Activated T-cell treated with anti-CD3 and anti-CD28 coated beads, Interleukin-2, amount 50 U/mL, for 24 hours (primary cell): Measurements from ENCODE around the gene DHX34.
A peak's percentile ranks its signal among the peaks of the same experiment; 100 is the strongest.

Source experiments
- DNase-seq: peaks from one replicate; pipeline ENCODE4 v3.0.0-alpha.2; 2020
- H3K27ac Mint-ChIP-seq: 2 replicates; pipeline ENCODE4 v1.8.0; 2020; ENCODE audit warnings: mild to moderate bottlenecking, mixed read lengths
- H3K27me3 Mint-ChIP-seq: 2 replicates; pipeline ENCODE4 v1.8.0; 2020; ENCODE audit warnings: mixed read lengths
- H3K36me3 Mint-ChIP-seq: 2 replicates; pipeline ENCODE4 v1.8.0; 2020; ENCODE audit warnings: low read depth, mixed read lengths
- H3K4me1 Mint-ChIP-seq: 2 replicates; pipeline ENCODE4 v1.8.0; 2020; ENCODE audit warnings: low read depth, mixed read lengths
- H3K4me3 Mint-ChIP-seq: 2 replicates; pipeline ENCODE4 v1.8.0; 2020; ENCODE audit warnings: mild to moderate bottlenecking, moderate library complexity, mixed read lengths
- H3K9me3 Mint-ChIP-seq: 2 replicates; pipeline ENCODE4 v1.8.0; 2020; ENCODE audit warnings: mixed read lengths

DHX34 gene

DNA sequence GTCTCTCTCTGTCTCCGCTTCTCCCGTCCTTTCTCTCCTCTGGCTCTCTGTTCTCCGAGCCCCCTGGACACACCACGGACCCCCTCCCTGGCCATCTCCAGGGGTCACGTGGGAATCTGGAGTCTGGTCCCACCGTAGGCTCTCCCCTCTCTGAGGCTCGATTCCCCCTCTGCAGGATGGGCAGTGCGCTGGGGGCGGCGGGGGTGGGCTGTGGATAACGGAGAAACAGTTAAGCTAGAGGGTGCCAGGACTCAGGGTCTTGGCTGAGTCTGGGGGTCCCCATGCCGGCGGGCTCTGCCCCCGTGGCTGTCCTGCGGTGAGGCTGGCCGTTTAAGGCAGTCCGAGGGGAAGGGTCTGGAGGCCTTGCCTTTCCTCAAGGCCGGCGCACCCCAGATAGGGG is 70.7 kb downstream of the DHX34 start:
- Mint-ChIP-seq H3K4me3 (no peak overlapping the region), H3K4me1 (peaks cover 32% of the 10 kb centered on the region), H3K27me3 (peaks cover 88% of the 10 kb centered on the region), H3K9me3 (no peaks in the 10 kb centered on the region), H3K36me3 (no peaks in the 10 kb centered on the region), H3K27ac (no peak overlapping the region)
- DNase-seq: no peak

DNA sequence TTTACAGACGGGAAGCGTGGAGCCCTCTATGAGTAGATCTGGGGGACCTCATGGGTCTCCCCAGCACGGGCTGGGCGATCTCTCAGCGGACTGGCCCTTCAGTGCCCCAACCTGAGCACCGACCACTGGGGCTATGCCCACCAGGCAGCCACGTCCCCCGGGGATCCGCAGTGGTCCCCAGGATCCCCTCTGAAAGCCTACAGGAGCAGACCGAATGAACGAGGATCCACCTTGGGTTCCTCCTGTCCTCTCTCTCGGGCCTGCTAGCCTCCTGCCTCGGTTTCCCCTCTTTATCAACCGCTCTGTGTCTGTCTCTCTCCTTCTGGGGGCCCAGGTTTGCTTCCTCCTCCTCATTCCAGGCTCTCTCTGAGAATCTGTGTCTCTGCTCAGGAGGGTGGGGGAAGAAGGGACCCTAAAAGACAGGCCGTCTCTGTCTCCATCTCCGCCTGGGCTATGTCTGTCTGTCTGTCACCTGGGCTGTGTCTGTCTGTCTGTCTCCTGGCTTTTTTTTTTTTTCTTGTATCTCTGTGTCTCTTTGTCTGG is 72.2 kb downstream of the DHX34 start:
- H3K27ac Mint-ChIP-seq: no peak overlapping the region
- no peak for DNase-seq
- H3K36me3 Mint-ChIP-seq: no peaks in the 10 kb centered on the region
- peaks cover 91% of the 10 kb centered on the region for H3K27me3 Mint-ChIP-seq
- no peaks in the 10 kb centered on the region for H3K9me3 Mint-ChIP-seq
- H3K4me1 Mint-ChIP-seq: peaks cover 32% of the 10 kb centered on the region
- H3K4me3 Mint-ChIP-seq: no peak overlapping the region

DNA sequence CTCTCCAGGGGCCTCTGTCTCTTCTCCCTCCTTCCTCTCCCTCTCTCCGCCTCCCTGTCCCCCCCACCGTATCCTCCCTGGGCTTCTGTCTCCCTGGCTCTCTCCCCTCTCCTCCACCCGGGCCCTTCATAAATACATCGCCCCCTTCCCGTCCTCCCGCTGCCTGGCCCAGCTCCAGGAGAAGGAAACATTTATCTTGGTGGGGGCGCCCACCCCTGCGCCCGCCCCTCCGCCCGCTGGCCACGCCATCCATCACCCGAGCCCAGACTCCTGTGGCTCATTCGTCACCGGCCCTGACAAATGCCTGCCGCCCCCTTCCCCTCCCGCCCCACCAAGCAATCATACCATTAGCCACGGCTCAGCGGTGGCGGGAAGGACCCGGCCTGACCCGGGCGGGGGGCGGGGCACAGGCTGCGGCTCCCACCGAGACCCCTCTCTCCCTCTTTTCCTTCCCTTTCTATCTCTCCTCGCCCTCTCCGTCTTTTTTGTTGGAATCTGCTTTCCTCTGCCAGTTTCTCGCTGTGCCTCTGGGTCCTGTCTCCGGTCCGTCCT is 72.8 kb downstream of the DHX34 start:
- Mint-ChIP-seq H3K36me3 (no peaks in the 10 kb centered on the region), H3K4me1 (peaks cover 32% of the 10 kb centered on the region), H3K9me3 (no peaks in the 10 kb centered on the region), H3K4me3 (no peak overlapping the region), H3K27me3 (peaks cover 91% of the 10 kb centered on the region), H3K27ac (no peak overlapping the region)
- no peak for DNase-seq

DNA sequence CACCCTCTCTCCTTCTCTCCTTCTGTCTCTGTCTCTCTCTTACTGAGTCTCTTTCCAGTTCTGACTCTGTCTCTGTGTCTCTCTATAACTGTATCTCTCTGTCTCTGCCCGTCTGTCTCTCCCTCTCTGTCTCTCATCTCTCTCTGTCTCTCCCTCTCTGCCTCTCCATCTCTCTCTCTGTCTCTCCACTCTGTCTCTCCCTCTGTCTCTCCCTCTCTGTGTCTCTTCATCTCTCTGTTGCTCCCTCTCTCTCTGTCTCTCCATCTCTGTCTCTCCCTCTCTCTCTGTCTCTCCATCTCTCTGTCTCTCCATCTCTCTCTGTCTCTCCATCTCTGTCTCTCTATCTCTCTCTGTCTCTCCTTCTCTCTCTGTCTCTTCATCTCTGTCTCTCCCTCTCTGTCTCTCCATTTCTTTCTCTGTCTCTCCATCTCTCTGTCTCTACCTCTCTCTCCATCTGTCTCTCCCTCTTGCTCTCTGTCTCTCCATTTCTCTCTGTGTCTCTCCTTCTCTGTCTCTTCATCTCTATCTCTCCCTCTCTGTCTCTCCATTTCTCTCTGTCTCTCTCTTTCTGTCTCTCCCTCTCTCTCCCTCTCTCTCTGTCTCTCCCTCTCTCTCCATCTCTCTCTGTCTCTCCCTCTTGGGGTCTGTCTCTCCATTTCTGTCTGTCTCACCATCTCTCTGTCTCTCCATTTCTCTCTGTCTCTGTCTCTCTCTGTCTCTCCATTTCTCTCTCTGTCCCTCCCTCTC is 73.5 kb downstream of the DHX34 start:
- Mint-ChIP-seq H3K36me3 (no peaks in the 10 kb centered on the region), H3K27me3 (peaks cover 89% of the 10 kb centered on the region), H3K9me3 (no peaks in the 10 kb centered on the region), H3K4me1 (peaks cover 29% of the 10 kb centered on the region), H3K4me3 (no peak overlapping the region), H3K27ac (no peak overlapping the region)
- no peak for DNase-seq

DNA sequence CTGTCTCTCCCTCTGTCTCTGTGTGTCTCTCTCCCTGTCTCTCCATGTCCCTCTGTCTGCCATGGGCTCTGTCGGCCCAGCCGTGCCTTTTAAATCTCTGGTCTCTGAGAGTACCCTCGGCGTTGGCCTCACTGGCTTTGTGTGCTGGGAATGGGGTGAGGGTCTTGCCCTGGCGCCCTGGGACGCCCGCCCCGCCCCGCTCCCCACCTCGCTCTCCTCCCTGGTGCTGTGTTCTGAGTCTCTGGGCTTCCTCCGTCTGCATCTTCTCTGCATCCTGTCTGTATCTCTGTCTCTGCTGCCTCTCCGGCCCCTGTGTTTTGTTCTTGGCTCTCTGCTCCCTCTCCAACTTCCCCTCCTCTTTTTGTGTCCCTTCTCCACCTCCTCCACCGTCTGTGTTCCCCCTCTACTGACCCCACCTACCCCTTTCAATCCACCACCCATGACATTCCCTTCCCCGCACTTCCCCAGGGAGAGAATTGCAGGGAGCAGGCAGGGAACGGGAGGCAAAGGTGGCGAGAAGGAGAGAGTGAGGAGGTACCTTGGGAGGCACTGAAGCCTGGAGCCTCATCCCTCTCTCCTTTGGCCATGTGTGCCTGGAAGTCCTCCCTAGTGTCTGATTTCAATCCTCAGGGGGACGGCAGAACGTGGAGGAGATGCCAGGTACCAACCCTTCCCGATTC is 74.2 kb downstream of the DHX34 start:
- no peak for DNase-seq
- peaks cover 82% of the 10 kb centered on the region for H3K27me3 Mint-ChIP-seq
- H3K27ac Mint-ChIP-seq: no peak overlapping the region

DNA sequence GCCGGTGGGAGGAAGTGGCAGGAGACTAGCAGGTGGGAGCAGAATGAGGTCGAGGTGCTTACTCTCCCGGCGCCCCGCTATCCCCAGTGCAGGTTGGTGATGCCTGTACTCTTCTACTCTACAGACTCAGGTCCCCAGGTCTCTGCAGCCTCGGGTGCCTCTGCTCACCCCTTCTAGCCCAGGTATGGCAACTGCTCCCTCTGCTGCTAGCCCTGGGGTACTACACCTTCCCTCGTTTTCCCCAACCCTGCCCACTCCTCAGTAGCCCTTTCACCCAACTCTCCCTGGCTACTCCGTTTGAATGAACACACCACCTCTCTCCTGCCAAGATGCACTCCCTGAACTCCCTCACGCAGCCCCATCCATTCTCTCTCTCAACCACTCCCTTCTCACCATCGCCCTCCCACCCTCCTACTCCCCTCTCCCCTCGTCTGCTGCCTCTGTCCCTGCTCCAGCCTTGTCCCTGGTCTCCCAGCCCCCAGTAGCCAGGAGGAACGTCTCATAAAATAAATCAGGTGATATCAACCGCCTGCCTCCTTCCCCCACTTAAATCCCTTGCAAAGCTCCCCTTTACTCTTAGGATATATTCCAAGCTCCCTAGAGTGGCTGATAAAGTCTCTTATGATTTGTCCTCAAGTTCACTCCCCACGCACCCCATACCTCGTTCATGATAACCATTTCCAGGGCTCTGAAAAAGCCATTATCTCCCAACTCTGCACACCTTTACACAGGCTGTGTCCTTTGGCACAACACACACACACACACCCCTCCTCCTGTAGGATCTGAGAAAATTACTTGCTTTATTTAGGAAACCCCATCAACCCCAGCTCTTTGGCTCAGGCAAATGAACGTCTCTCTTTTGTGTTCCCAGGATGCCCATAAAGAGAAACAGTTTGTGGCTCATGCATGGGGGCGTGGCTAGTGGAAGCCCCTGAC is 78.4 kb downstream of the DHX34 start:
- peaks cover 13% of the 10 kb centered on the region for H3K4me1 Mint-ChIP-seq
- peaks cover 80% of the 10 kb centered on the region for H3K27me3 Mint-ChIP-seq
- no peak overlapping the region for H3K27ac Mint-ChIP-seq
- no peaks in the 10 kb centered on the region for H3K9me3 Mint-ChIP-seq
- peak; percentile 80 for DNase-seq
- no peak overlapping the region for H3K4me3 Mint-ChIP-seq
- no peaks in the 10 kb centered on the region for H3K36me3 Mint-ChIP-seq

More for the DNA sequence above, 74.2 kb downstream of the DHX34 start:
- Mint-ChIP-seq H3K4me3 (no peak overlapping the region), H3K4me1 (peaks cover 22% of the 10 kb centered on the region), H3K36me3 (no peaks in the 10 kb centered on the region), H3K9me3 (no peaks in the 10 kb centered on the region)

DNA sequence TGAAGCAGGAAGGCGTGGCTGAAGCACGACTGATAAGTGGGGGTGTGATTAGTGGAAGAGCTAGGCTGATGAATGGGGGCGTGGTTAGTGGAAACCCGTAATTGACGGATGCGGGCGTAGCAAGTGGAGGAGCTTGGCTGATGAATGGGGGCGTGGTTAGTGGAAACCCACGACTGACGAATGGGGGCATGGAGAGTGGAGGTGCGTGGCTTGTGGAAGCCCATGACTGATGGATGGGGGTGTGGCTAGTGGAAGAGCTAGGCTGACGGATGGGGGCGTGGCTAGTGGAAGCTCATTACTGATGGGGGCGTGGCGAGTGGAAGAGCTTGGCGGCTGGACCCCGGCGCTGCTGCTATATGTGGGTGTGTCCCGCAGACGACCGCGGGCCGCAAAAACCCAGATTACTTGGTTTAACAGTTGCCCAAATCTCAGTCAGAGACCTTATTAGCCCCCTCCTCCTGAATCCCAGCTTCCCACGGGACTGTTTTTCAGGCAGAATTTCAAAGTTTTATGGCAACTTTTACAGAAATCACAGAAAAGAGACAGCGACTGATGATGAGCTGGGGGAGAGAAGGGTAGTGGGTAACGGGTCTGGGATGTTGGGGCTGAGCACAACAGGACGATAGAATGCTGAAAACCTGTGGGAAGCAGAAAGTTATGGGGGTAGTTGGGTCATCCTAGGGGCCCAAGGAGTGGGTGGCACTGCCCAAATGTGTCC is 79.2 kb downstream of the DHX34 start:
- Mint-ChIP-seq H3K36me3 (no peaks in the 10 kb centered on the region), H3K27ac (no peak overlapping the region), H3K9me3 (no peaks in the 10 kb centered on the region), H3K27me3 (peaks cover 77% of the 10 kb centered on the region), H3K4me1 (peaks cover 16% of the 10 kb centered on the region), H3K4me3 (no peak overlapping the region)
- DNase-seq: peak; percentile 78

DNA sequence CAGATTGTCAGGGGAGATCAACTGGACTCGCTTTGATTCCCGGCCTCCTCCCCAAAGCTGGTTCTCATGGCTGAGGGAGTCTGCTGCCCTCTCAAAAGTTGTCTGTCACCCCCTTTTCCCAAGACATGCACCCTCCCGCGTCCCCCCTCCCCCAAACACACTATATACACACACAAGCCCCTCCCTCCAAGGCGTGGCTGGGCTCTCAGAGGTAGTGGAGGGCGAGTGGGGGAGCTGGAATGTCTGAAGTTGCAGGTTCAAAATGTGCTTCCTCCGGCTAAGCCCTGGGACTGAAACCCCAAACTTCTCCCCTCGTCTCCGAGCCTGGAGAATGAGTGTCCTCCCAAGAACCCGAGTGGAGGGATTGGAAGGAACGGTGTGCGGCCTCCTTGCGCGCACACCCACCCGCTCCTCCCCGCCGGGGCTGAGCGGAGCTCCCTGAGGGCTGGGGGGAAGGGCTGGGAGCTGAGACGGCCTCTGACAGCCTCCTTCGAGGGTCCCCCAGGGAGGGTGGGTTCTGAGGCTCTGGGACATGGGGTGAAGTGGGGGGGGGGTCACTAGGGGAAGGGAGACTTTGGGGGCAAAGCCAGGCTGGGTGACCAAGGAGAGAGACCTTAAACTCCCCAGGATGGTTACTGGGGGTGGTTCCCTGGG is 80.2 kb downstream of the DHX34 start:
- H3K36me3 Mint-ChIP-seq: no peaks in the 10 kb centered on the region
- H3K4me3 Mint-ChIP-seq: no peak overlapping the region
- H3K27ac Mint-ChIP-seq: no peak overlapping the region
- H3K9me3 Mint-ChIP-seq: no peaks in the 10 kb centered on the region
- DNase-seq: peak; percentile 29
- peaks cover 69% of the 10 kb centered on the region for H3K27me3 Mint-ChIP-seq
- H3K4me1 Mint-ChIP-seq: peaks cover 16% of the 10 kb centered on the region

DNA sequence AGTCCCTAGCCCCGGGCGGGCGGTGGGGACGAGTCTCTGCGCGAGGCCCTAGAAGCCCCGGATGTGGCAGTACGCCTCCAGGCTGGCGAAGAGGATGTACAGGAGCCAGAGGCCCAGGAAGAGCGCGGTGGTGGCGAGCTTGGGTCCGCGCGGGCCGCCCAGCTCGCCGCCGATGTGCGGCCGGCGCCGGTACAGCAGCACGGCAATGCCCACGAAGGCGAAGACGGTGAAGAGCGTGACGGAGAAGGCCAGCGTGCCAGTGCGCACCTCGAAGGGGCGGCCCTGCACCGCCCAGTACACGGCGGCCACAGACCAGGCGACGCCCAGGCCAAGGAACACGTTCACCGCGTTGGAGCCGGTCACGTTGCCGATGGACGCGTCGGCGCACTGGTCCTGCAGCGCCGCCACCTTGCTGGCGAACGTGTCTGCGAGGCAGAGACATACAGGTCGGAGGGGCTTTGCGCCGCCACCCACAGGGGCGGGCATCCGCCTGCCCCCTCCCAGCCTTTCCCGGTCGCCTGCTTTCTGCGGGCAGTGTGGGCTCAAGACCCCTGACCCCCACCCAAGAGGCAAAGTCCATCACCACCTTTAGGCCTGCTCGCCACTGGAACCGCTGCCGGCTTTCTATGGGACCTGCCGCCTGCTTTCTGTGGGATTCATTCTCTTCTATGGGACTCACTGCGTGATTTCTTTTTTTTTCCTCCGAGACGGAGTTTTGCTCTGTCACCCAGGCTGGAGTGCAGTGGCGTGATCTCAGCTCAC is 81.1 kb downstream of the DHX34 start:
- Mint-ChIP-seq H3K27ac (no peak overlapping the region), H3K9me3 (no peaks in the 10 kb centered on the region), H3K4me3 (peak overlapping the region; percentile 53), H3K36me3 (no peaks in the 10 kb centered on the region), H3K27me3 (peaks cover 63% of the 10 kb centered on the region), H3K4me1 (peaks cover 17% of the 10 kb centered on the region)
- peak; percentile 49 for DNase-seq

DNA sequence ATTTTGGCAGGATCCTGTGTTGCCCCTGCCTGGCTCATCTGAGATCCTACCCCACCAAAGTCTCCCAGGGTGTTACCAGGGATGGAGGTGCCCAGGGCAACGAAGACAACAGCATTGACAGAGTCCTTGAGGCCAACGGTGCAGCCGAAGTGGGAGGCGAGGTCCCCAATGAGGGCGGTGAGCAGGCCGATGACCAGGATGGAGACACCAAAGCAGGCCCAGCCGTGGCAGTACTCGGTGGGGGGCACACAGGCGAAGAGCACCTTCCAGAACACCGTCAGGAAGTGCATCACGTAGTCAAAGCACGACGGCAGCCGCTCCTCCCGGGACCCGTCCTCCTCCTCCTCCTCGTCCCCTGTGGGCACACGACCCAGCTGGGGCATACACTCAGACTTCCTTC is 83.0 kb downstream of the DHX34 start:
- Mint-ChIP-seq H3K9me3 (no peaks in the 10 kb centered on the region), H3K27ac (no peak overlapping the region), H3K4me1 (peaks cover 30% of the 10 kb centered on the region), H3K36me3 (no peaks in the 10 kb centered on the region), H3K4me3 (no peak overlapping the region), H3K27me3 (peaks cover 60% of the 10 kb centered on the region)
- no peak for DNase-seq
